HG03025 (cell line): ENCODE data around the gene SDK2.

Experiments used
- ATAC-seq: cut with Tn5 transposase; IDR thresholded peaks from one replicate; pipeline ENCODE4 v1.9.1; 2021; ENCODE audit warnings: mild to moderate bottlenecking, moderate library complexity; ENCODE audit not compliant: unreplicated experiment, low FRiP score

SDK2 gene

GRCh38 chr17:73436954-73437353 is 207.3 kb downstream of the SDK2 start:
- ATAC-seq = no peak

- ATAC-seq = no peak
Observed at GRCh38 chr17:73435412-73435811, 208.8 kb downstream of the SDK2 start.

- ATAC-seq = no peak
Observed at GRCh38 chr17:73434154-73434553, 210.1 kb downstream of the SDK2 start.

GRCh38 chr17:73433501-73433900 is 210.7 kb downstream of the SDK2 start:
- ATAC-seq = no peak

- ATAC-seq = no peak
Observed at GRCh38 chr17:73432624-73433190, 211.5 kb downstream of the SDK2 start.

GRCh38 chr17:73431401-73432205 is 212.6 kb downstream of the SDK2 start:
- ATAC-seq = no peak

- no peak for ATAC-seq
Observed at GRCh38 chr17:73430848-73431247, 213.4 kb downstream of the SDK2 start.

GRCh38 chr17:73430165-73430680 is 214.0 kb downstream of the SDK2 start:
- ATAC-seq = no peak

GRCh38 chr17:73429440-73430164 is 214.6 kb downstream of the SDK2 start:
- no peak for ATAC-seq

- no peak for ATAC-seq
Observed at GRCh38 chr17:73427198-73427597, 217.0 kb downstream of the SDK2 start.

GRCh38 chr17:73424571-73424970 is 219.7 kb downstream of the SDK2 start:
- ATAC-seq = no peak

GRCh38 chr17:73423806-73424205 is 220.4 kb downstream of the SDK2 start:
- no peak for ATAC-seq

- ATAC-seq = no peak
Observed at GRCh38 chr17:73423159-73423715, 221.0 kb downstream of the SDK2 start.

- ATAC-seq = no peak
Observed at GRCh38 chr17:73422121-73422520, 222.1 kb downstream of the SDK2 start.

GRCh38 chr17:73420897-73421296 is 223.3 kb downstream of the SDK2 start:
- no peak for ATAC-seq

GRCh38 chr17:73419881-73420280 is 224.4 kb downstream of the SDK2 start:
- no peak for ATAC-seq

- no peak for ATAC-seq
Observed at GRCh38 chr17:73419051-73419450, 225.2 kb downstream of the SDK2 start.

- ATAC-seq = no peak
Observed at GRCh38 chr17:73415782-73416181, 228.5 kb downstream of the SDK2 start.

- ATAC-seq = no peak
Observed at GRCh38 chr17:73414171-73414955, 229.9 kb downstream of the SDK2 start.

- ATAC-seq = no peak
Observed at GRCh38 chr17:73412914-73413313, 231.3 kb downstream of the SDK2 start.
